Heart left ventricle (tissue), 16 donors: ENCODE data around the gene ZNF423. TPM values are rescaled to one million over a fixed set of nuclear protein-coding genes. Genes with fewer than 3 reads are reported as not detected.

Experiments used
- ATAC-seq, 4 donors: fragments of 200-7000 bp; cut with Tn5 transposase; one replicate each; pipeline ENCODE4 v1.9.1; 2020 to 2022; ENCODE audit warnings: moderate library complexity in 4 of 4, mild to moderate bottlenecking in 3 of 4, moderate number of reproducible peaks in 1 of 4
- DNase-seq, 5 donors: peaks; one replicate each; pipeline ENCODE4 v3.0.0-alpha.2; 2020
- H3K27ac ChIP-seq, 12 donors: fragments of 200-600 bp; sonication (generic) in 4 of 12; one replicate each; pipeline versions ENCODE4 v1.5.0 to v1.8.0; 2016 to 2022; ENCODE audit warnings: mild to moderate bottlenecking in 2 of 12
- H3K27me3 ChIP-seq, 9 donors: fragments of 200-600 bp; sonication (generic) in 2 of 9; one replicate each; pipeline versions ENCODE4 v1.5.1 to v1.8.0; 2016 to 2022; ENCODE audit warnings: mild to moderate bottlenecking in 3 of 9
- H3K36me3 ChIP-seq, 9 donors: fragments of 200-600 bp; sonication (generic) in 2 of 9; one replicate each; pipeline versions ENCODE4 v1.5.0 to v1.8.0; 2018 to 2022; ENCODE audit warnings: mild to moderate bottlenecking in 2 of 9
- H3K4me1 ChIP-seq, 12 donors: fragments of 200-600 bp; sonication (generic) in 4 of 12; one replicate each; pipeline versions ENCODE4 v1.5.0 to v1.8.0; 2016 to 2022; ENCODE audit warnings: mild to moderate bottlenecking in 3 of 12
- H3K4me3 ChIP-seq, 12 donors: fragments of 200-600 bp; sonication (generic) in 4 of 12; one replicate each; pipeline versions ENCODE4 v1.5.0 to v1.8.0; 2017 to 2022; ENCODE audit warnings: mild to moderate bottlenecking in 9 of 12, moderate library complexity in 4 of 12
- H3K9me3 ChIP-seq, 12 donors: fragments of 200-600 bp; sonication (generic) in 4 of 12; one replicate each; pipeline versions ENCODE4 v1.5.0 to v1.8.0; 2016 to 2022; ENCODE audit warnings: mild to moderate bottlenecking in 1 of 12
- CTCF ChIP-seq, 12 donors: fragments of 200-600 bp; sonication (generic) in 4 of 12; IDR thresholded peaks; one replicate each; pipeline versions ENCODE4 v1.5.0 to v1.8.0; 2018 to 2022; ENCODE audit warnings: antibody characterized with exemption in 12 of 12, mild to moderate bottlenecking in 5 of 12
- POLR2A ChIP-seq, 2 donors: fragments of 450-650 bp; IDR thresholded peaks; one replicate each; pipeline ENCODE4 v1.6.1; 2017; ENCODE audit warnings: antibody characterized with exemption in 2 of 2, mild to moderate bottlenecking in 2 of 2, moderate library complexity in 2 of 2
- WGBS, 4 donors: extraction: QIAGEN DNeasy Blood & Tissue Kit in 2 of 4; methylation state at CpG; one replicate each; pipeline versions ENCODE4 v1.1.5 to v1.1.7; 2013 to 2018; 5-methylcytosine and 5-hydroxymethylcytosine counted together
- intact Hi-C, 10 donors: fragments of 100-400 bp; cut with DNase I; formaldehyde crosslinking; loops; one replicate each; pipeline versions ENCODE4 v1.11.1 to v1.14.2; 2022
- polyA plus RNA-seq, 2 donors: library from polyadenylated mRNA; stranded (reverse); fragments of 200-250 nt; gene quantifications; one replicate each; pipeline ENCODE4 v1.2.3, GENCODE V29; 2013
- total RNA-seq, 9 donors: library from RNA; depleted of rRNA in 2 of 9; stranded (reverse); fragments of >200 nt in 2 of 9; fragmentation: NEBNext Ultra II Directional in 3 of 9; extraction: Animal tissue kit (Norgen Biotek cat#: 25700) in 3 of 9; gene quantifications; one replicate each; pipeline versions ENCODE4 v1.1.0 to v1.2.4, GENCODE V29; 2016 to 2023
- donor health status: ischemic (EF 13 %, LVEDD 7.1; RV severe dilation, severe dysfunction).
- donor health status: healthy with polysubstance abuse.
- donor health status: DM: no; HTN: yes; CAD: no.
- donor health status: DM: no; HTN: no; CAD: no.
- donor health status: ischemic (EF 25% LVEDD 6.9; RV normal size, moderate dysfunction).
- donor health status: ischemic (EF 25% LVEDD 5.7; RV mildly dilated, moderate dysfunction).
- donor health status: healthy.
- donor health status: DM: yes; HTN: yes; CAD: no.
- donor health status: ischemic (EF 35%, LVEDD 5.7; RV mildly dilated, moderate dysfunction).
- donor health status: nonischemic (EF 11% LVEDD 7.7; RV severe dilation, severe dysfunction).
- donor health status: DM: yes; HTN: yes; CAD: no.
- donor health status: PGD.
- donor health status: ischemic (EF 29% LVEDD 5.4; RV normal size, mild dysfunction).
- donor health status: nonischemic (EF 23%, LVEDD 6.1; RV moderate dilation, normal function).

ZNF423 gene
- total and polyA plus RNA-seq, 11 donors: 1.8 to 10.4 (median 5.7) TPM

- 80 to 89% (median 82%) methylated on average over 28 of the region's 28 CpGs for WGBS, 4 donors
- peak overlapping the region in 5 of 12 donors; percentile 15 to 41 (median 24) for H3K4me3 ChIP-seq
- intact Hi-C loops: loop anchor here in 2 of 10 donors (5.0 kb wide), 2 partner anchors 101 to 159 kb away; partner anchors contain the start of gene ZNF423 (in 1 of the 2)
- H3K36me3 ChIP-seq: no peaks in the 10 kb centered on the region
- no peak for ATAC-seq
- H3K27me3 ChIP-seq: peaks cover 0 to 3% (median 0%) of the 10 kb centered on the region in 9 donors
- H3K9me3 ChIP-seq: no peaks in the 10 kb centered on the region
- H3K27ac ChIP-seq: peak overlapping the region in 4 of 12 donors; percentile 65 to 74 (median 68)
- H3K4me1 ChIP-seq: peaks cover 0 to 51% (median 33%) of the 10 kb centered on the region in 12 donors
- no peak for DNase-seq
- TF ChIP-seq CTCF (IDR thresholded peaks at IDR 0.05) (no peak), POLR2A (IDR thresholded peaks at IDR 0.05) (no peak)
Observed at GRCh38 chr16:49697631-49698452, 158.1 kb downstream of the ZNF423 start.

GRCh38 chr16:49696414-49697101, 159.4 kb downstream of the ZNF423 start:
- Histone ChIP-seq H3K9me3 (no peaks in the 10 kb centered on the region), H3K27ac (no peak overlapping the region), H3K36me3 (no peaks in the 10 kb centered on the region), H3K4me1 (peaks cover 0 to 41% (median 28%) of the 10 kb centered on the region in 12 donors), H3K4me3 (no peak overlapping the region), H3K27me3 (peaks cover 0 to 3% (median 0%) of the 10 kb centered on the region in 9 donors)
- intact Hi-C loops: loop anchor here in 2 of 10 donors (5.0 kb wide), 2 partner anchors 99 to 161 kb away; partner anchors contain the start of gene ZNF423 (in 1 of the 2)
- 83 to 92% (median 90%) methylated on average over 10 to 14 of the region's 14 CpGs for WGBS, 4 donors
- DNase-seq: no peak
- no peak for ATAC-seq
- TF ChIP-seq CTCF (IDR thresholded peaks at IDR 0.05) (no peak), POLR2A (IDR thresholded peaks at IDR 0.05) (no peak)

GRCh38 chr16:49695782-49696413, 160.0 kb downstream of the ZNF423 start:
- intact Hi-C loops: loop anchor here in 2 of 10 donors (5.0 kb wide), 2 partner anchors 99 to 161 kb away; partner anchors contain the start of gene ZNF423 (in 1 of the 2)
- H3K4me1 ChIP-seq: peaks cover 0 to 34% (median 27%) of the 10 kb centered on the region in 12 donors
- no peak overlapping the region for H3K27ac ChIP-seq
- H3K36me3 ChIP-seq: no peaks in the 10 kb centered on the region
- H3K9me3 ChIP-seq: no peaks in the 10 kb centered on the region
- no peak overlapping the region for H3K4me3 ChIP-seq
- ATAC-seq: no peak
- no peak for TF ChIP-seq CTCF (IDR thresholded peaks at IDR 0.05)
- TF ChIP-seq POLR2A (IDR thresholded peaks at IDR 0.05): no peak
- WGBS, 4 donors: 93 to 96% (median 96%) methylated on average over 5 of the region's 5 CpGs
- peaks cover 0 to 3% (median 0%) of the 10 kb centered on the region in 9 donors for H3K27me3 ChIP-seq
- no peak for DNase-seq
